B cell (primary cell): ENCODE data around the gene EPB41L1. TPM values are rescaled to one million over a fixed set of nuclear protein-coding genes. Genes with fewer than 3 reads are reported as not detected.

ENCODE experiments used
- ATAC-seq: fragments of 200-7000 bp; cut with Tn5 transposase; one replicate; pipeline ENCODE4 v1.10.0; 2021; ENCODE audit warnings: low read depth, mild to moderate bottlenecking, moderate number of reproducible peaks, moderate library complexity
- CTCF ChIA-PET: fragments of 350-600 bp; sonication (Branson Sonifier 250); formaldehyde crosslinking; loops from one replicate; lab custom pipeline; 2021; ENCODE audit warnings: antibody characterized with exemption, inconsistent platforms; lab: Charles Lee
- POLR2A ChIA-PET: fragments of 350-600 bp; sonication (Branson Sonifier 250); formaldehyde crosslinking; loops from one replicate; lab custom pipeline; 2021; ENCODE audit warnings: antibody characterized with exemption; lab: Charles Lee
- DNase-seq: peaks from one replicate; pipeline ENCODE4 v3.0.0; 2013
- H2AFZ ChIP-seq: 2 replicates; pipeline ENCODE4 v1.6.1; 2012; ENCODE audit warnings: mild to moderate bottlenecking, low read depth, low read length; ENCODE audit not compliant: insufficient read depth, poor library complexity, severe bottlenecking
- H3K27ac ChIP-seq, 2 donors: 1 replicate in 1 of 2; 2 replicates in 1 of 2; pipeline ENCODE4 v1.5.1; 2012 to 2013; ENCODE audit warnings: low read length in 2 of 2, mild to moderate bottlenecking in 2 of 2, moderate library complexity in 1 of 2
- H3K27me3 ChIP-seq, 4 experiments: fragments of 200-600 bp in 1 of 4; sonication (generic) in 1 of 4; replicated peaks in 1 of 4; 1 replicate in 2 of 4; 2 replicates in 2 of 4; pipeline versions ENCODE4 v1.6.1 to v1.7.0; 2013 to 2016; ENCODE audit warnings: low read length in 3 of 4, mild to moderate bottlenecking in 2 of 4, mixed read lengths in 1 of 4, moderate library complexity in 1 of 4; ENCODE audit not compliant: insufficient read depth in 4 of 4, control insufficient read depth in 3 of 4; ENCODE audit errors: control extremely low read depth in 1 of 4
- H3K36me3 ChIP-seq, 2 experiments: replicated peaks in 1 of 2; 1 replicate in 1 of 2; 2 replicates in 1 of 2; pipeline versions ENCODE4 v1.6.1 to v1.7.1; 2013; ENCODE audit warnings: low read length in 1 of 2; ENCODE audit not compliant: insufficient read depth in 2 of 2, control insufficient read depth in 1 of 2; ENCODE audit errors: control extremely low read depth in 1 of 2, extremely low read depth in 1 of 2
- H3K4me1 ChIP-seq, 2 donors: fragments of 200-600 bp in 1 of 2; sonication (generic) in 1 of 2; 1 replicate in 1 of 2; 2 replicates in 1 of 2; pipeline versions ENCODE4 v1.5.1 to v1.6.1; 2013 to 2017; ENCODE audit warnings: low read length in 2 of 2; ENCODE audit not compliant: control insufficient read depth in 2 of 2, insufficient read depth in 2 of 2
- H3K4me2 ChIP-seq: replicated peaks from 2 replicates; pipeline ENCODE3; 2012; ENCODE audit warnings: mild to moderate bottlenecking, low read depth, low read length; ENCODE audit not compliant: poor library complexity, severe bottlenecking
- H3K4me3 ChIP-seq, 5 experiments: fragments of 200-600 bp in 1 of 5; sonication (generic) in 1 of 5; 1 replicate in 3 of 5; 2 replicates in 2 of 5; pipeline versions ENCODE4 v1.5.1 to v1.7.0; 2011 to 2016; ENCODE audit warnings: low read length in 4 of 5, mild to moderate bottlenecking in 4 of 5, low read depth in 2 of 5, control low read depth in 1 of 5, moderate library complexity in 1 of 5; ENCODE audit not compliant: insufficient read depth in 1 of 5; ENCODE audit errors: control extremely low read depth in 1 of 5, extremely low read depth in 1 of 5
- H3K79me2 ChIP-seq: fragments of 200-600 bp; sonication (generic); one replicate; pipeline ENCODE4 v1.6.0; 2016; ENCODE audit warnings: low read length; ENCODE audit not compliant: control insufficient read depth, insufficient read depth
- H3K9ac ChIP-seq: fragments of 200-600 bp; sonication (generic); 2 replicates; pipeline ENCODE4 v1.6.1; 2017; ENCODE audit warnings: mild to moderate bottlenecking, low read length, moderate library complexity
- H3K9me3 ChIP-seq, 3 donors: one replicate each; pipeline versions ENCODE4 v1.6.1 to v1.7.1; 2013; ENCODE audit warnings: low read length in 2 of 3; ENCODE audit not compliant: control insufficient read depth in 2 of 3, insufficient read depth in 1 of 3; ENCODE audit errors: control extremely low read depth in 1 of 3
- H4K20me1 ChIP-seq: 2 replicates; pipeline ENCODE4 v1.6.0; 2012; ENCODE audit warnings: mild to moderate bottlenecking, low read length; ENCODE audit not compliant: insufficient read depth, control insufficient read depth, poor library complexity, severe bottlenecking
- H3K27ac Mint-ChIP-seq: one replicate; pipeline ENCODE4 v1.8.0; 2021; ENCODE audit warnings: mixed read lengths
- H3K27me3 Mint-ChIP-seq: one replicate; pipeline ENCODE4 v1.8.0; 2021; ENCODE audit warnings: mixed read lengths
- H3K4me1 Mint-ChIP-seq: one replicate; pipeline ENCODE4 v1.8.0; 2021; ENCODE audit warnings: mixed read lengths
- H3K4me3 Mint-ChIP-seq: one replicate; pipeline ENCODE4 v1.8.0; 2021; ENCODE audit warnings: mixed read lengths
- H3K9me3 Mint-ChIP-seq: one replicate; pipeline ENCODE4 v1.8.0; 2022; ENCODE audit warnings: mixed read lengths; ENCODE audit not compliant: insufficient read depth
- CTCF ChIP-seq: fragments of 200-600 bp; IDR thresholded peaks from one replicate; pipeline ENCODE4 v1.8.0; 2022; ENCODE audit warnings: antibody characterized with exemption, mild to moderate bottlenecking
- EZH2 ChIP-seq: IDR thresholded peaks from 2 replicates; pipeline ENCODE4 v1.6.1; 2012; ENCODE audit warnings: borderline replicate concordance, low read depth, mild to moderate bottlenecking, moderate library complexity, low read length; ENCODE audit not compliant: insufficient read depth, poor library complexity, severe bottlenecking
- WGBS: methylation state at CpG from one replicate; pipeline ENCODE4 v1.1.5; 2013; ENCODE audit warnings: missing lambda C conversion rate; ENCODE audit not compliant: insufficient coverage; 5-methylcytosine and 5-hydroxymethylcytosine counted together
- intact Hi-C: fragments of 100-400 bp; cut with micrococcal nuclease; formaldehyde crosslinking; loops from one replicate; pipeline ENCODE4 v1.10.0; 2022
- polyA plus RNA-seq: library from polyadenylated mRNA; depleted of rRNA; stranded (reverse); fragments of >200 nt; gene quantifications from 2 replicates; pipeline ENCODE4 v1.2.3, GENCODE V29; 2012
- total RNA-seq, 2 donors: library from RNA; stranded (reverse); fragments of 120-200 nt in 1 of 2; gene quantifications; 1 replicate in 1 of 2; 2 replicates in 1 of 2; pipeline versions ENCODE4 v1.2.3 to v1.2.4, GENCODE V29; 2013 to 2022

Gene EPB41L1
- total and polyA plus RNA-seq, 2 donors (not counting 1 experiment from before 2014, with no cell fraction given), result 0.12 to 1.3 TPM

GRCh38 chr20:36268440-36269342 is 114.2 kb downstream of the EPB41L1 start:
- no peak for ATAC-seq
- intact Hi-C loops, result no loop called here
- H3K9ac ChIP-seq, result no peak overlapping the region

More at GRCh38 chr20:36268440-36269342, 114.2 kb downstream of the EPB41L1 start:
- Histone ChIP-seq H3K4me2 (no peak overlapping the region), H3K4me1 (no peaks in the 10 kb centered on the region), H3K79me2 (no peaks in the 10 kb centered on the region), H3K27me3 (peaks cover 0 to 8% (median 0%) of the 10 kb centered on the region in 4 experiments), H3K4me3 (no peak overlapping the region), H4K20me1 (no peaks in the 10 kb centered on the region), H3K9me3 (peaks cover 0 to 3% (median 0%) of the 10 kb centered on the region in 3 donors), H3K27ac (no peak overlapping the region), H2AFZ (no peak overlapping the region), H3K36me3 (no peaks in the 10 kb centered on the region)
- Mint-ChIP-seq H3K4me3 (no peak overlapping the region), H3K9me3 (no peaks in the 10 kb centered on the region), H3K4me1 (no peaks in the 10 kb centered on the region), H3K27me3 (peaks cover 6% of the 10 kb centered on the region), H3K27ac (no peak overlapping the region)
- CTCF ChIA-PET, result interaction anchor here (1.4 kb wide), 1 partner anchor 65 kb away, joined by 4 read pairs; no protein-coding TSS in a partner anchor
- TF ChIP-seq EZH2 (no peak), CTCF (no peak)
- POLR2A ChIA-PET, result no interaction called here
- 90% methylated on average over 4 of the region's 10 CpGs for WGBS
- DNase-seq, result no peak
